Measurements from ENCODE around the gene RTP2.
"Not testable (repeated sequence)": the region's sequence is repeated elsewhere in the genome, so short reads cannot be mapped to it uniquely, and the experiment has no call there.

- not testable (repeated sequence) for TF ChIP-seq CTCF, POLR2A (IDR thresholded peaks at IDR 0.05)
Measured at GRCh38 chr3:187681756-187682155, 20.6 kb downstream of the RTP2 start.

All from thyroid gland (tissue), 4 donors.